GM12891 (cell line): ENCODE measurements around the gene MLH3.

ENCODE experiments used
- POLR2A ChIP-seq: IDR thresholded peaks from 2 replicates; pipeline ENCODE4 v1.6.1; 2011; ENCODE audit warnings: low read depth, low read length, control low read depth
- POU2F2 ChIP-seq: IDR thresholded peaks from 2 replicates; pipeline ENCODE4 v1.6.1; 2011; ENCODE audit warnings: low read depth, mild to moderate bottlenecking, control low read depth, low read length, moderate library complexity
- TAF1 ChIP-seq: IDR thresholded peaks from 2 replicates; pipeline ENCODE4 v1.6.1; 2011; ENCODE audit warnings: low read depth, low read length, control low read depth

GRCh38 chr14:74979029-74979428, 72.2 kb downstream of the MLH3 start:
- no peak for TF ChIP-seq POLR2A
- no peak for TF ChIP-seq TAF1
- TF ChIP-seq POU2F2 = no peak
